ENCODE measurements around the gene CD164L2. TPM values are rescaled to one million over a fixed set of nuclear protein-coding genes. Genes with fewer than 3 reads are reported as not detected.

Gene CD164L2
- polyA plus RNA-seq, 3 donors, result not detected

DNA sequence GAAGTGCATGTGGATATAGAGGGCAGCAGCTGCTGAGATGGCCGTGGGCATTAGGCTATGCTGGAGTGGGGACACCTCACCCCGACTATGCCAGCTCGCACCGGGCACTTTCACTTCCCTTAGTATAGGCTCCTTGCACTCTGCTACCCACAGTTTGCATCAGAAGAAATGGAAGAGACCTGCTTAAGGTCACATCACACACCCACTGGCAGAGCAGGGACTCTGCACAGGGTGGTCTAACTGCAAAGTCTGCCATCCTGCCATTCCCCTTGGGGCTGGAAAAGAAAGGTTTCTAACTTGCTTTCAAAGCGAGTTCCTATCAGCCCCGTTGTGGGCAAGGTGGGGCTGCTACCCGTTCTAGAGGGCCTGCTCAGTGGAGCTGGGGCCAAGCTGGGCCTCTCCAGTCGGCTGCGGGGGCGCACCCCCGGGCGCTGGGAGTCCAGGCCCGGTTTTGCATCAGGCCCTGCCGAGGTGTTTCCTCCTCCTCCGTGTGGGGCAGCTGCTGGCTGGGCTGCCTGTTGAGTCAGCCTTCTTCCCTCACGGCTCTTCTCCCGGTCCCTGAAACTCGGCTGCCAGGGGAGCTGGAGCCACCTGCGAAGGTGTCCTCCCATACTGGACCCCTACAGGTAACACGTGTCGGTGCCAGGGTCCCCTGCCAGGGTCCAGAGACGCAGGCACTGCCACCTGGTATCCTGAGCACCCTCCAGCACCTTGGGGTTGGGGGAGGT is 41.4 kb downstream of the CD164L2 start, which contains the start of gene SYTL1:
Gene SYTL1, plus strand, starts transcription at position 498 of the 728 bp plus-strand sequence. CDS start 3,313 bp downstream, outside the sequence.
- peaks cover 0 to 2% (median 0%) of the 10 kb centered on the region in 3 donors for H3K27me3 Mint-ChIP-seq (ENCODE audit: low read depth in 3 of 3)
- TF ChIP-seq, protein P1, sequence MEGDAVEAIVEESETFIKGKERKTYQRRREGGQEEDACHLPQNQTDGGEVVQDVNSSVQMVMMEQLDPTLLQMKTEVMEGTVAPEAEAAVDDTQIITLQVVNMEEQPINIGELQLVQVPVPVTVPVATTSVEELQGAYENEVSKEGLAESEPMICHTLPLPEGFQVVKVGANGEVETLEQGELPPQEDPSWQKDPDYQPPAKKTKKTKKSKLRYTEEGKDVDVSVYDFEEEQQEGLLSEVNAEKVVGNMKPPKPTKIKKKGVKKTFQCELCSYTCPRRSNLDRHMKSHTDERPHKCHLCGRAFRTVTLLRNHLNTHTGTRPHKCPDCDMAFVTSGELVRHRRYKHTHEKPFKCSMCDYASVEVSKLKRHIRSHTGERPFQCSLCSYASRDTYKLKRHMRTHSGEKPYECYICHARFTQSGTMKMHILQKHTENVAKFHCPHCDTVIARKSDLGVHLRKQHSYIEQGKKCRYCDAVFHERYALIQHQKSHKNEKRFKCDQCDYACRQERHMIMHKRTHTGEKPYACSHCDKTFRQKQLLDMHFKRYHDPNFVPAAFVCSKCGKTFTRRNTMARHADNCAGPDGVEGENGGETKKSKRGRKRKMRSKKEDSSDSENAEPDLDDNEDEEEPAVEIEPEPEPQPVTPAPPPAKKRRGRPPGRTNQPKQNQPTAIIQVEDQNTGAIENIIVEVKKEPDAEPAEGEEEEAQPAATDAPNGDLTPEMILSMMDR (IDR thresholded peaks at IDR 0.05), result no peak
- Histone ChIP-seq H3K27ac (ENCODE audit: low read depth in 1 of 2, low read length in 2 of 2) (peak within 1 kb of the TSS; percentile 80 to 89), H3K9ac (ENCODE audit: insufficient read depth, low read length, poor library complexity, severe bottlenecking) (peak within 1 kb of the TSS; percentile 76), H3K4me1 (ENCODE audit: control insufficient read depth in 1 of 2, insufficient read depth in 2 of 2, low read length in 2 of 2) (peaks cover 44 to 55% of the 10 kb centered on the region in 2 donors), H3K36me3 (replicated peaks in 1 of 2; ENCODE audit: control insufficient read depth in 1 of 2, insufficient read depth in 2 of 2, low read length in 2 of 2) (peaks cover 6 to 19% of the 10 kb centered on the region in 2 donors), H3K79me2 (ENCODE audit: insufficient read depth, low read length) (peaks cover 35% of the 10 kb centered on the region), H4K20me1 (ENCODE audit: insufficient read depth, low read length) (no peaks in the 10 kb centered on the region), H3K4me2 (replicated peaks; ENCODE audit: extremely low read depth, low read length, poor library complexity, severe bottlenecking) (peak within 1 kb of the TSS; percentile 96), H2AFZ (ENCODE audit: insufficient read depth, low read depth, low read length, poor library complexity, severe bottlenecking) (peak within 1 kb of the TSS; percentile 84), H3K4me3 (replicated peaks in 1 of 3; ENCODE audit: low read depth in 2 of 3, low read length in 3 of 3) (peak within 1 kb of the TSS; percentile 39 to 87 (median 52)), H3K27me3 (ENCODE audit: control insufficient read depth in 2 of 2, insufficient read depth in 2 of 2, low read length in 2 of 2) (no peaks in the 10 kb centered on the region), H3K9me3 (replicated peaks in 1 of 2; ENCODE audit: control insufficient read depth in 1 of 2, insufficient read depth in 1 of 2, low read length in 2 of 2) (no peaks in the 10 kb centered on the region)
- peak within 1 kb of the TSS; percentile 66 to 93 (median 84) for H3K27ac Mint-ChIP-seq
- intact Hi-C loops (cut with micrococcal nuclease), result no loop called here
- peaks cover 26 to 28% of the 10 kb centered on the region in 2 donors for H3K36me3 Mint-ChIP-seq
- peak within 1 kb of the TSS; percentile 82 to 96 for H3K4me3 Mint-ChIP-seq
- no peaks in the 10 kb centered on the region for H3K9me3 Mint-ChIP-seq
- WGBS (ENCODE audit: insufficient coverage), result 0% methylated on average over 15 of the region's 22 CpGs
- H3K4me1 Mint-ChIP-seq, result peaks cover 53% of the 10 kb centered on the region
- peak; percentile 60 to 74 (median 66) for DNase-seq

- intact Hi-C loops (cut with micrococcal nuclease), result no loop called here
- no peaks in the 10 kb centered on the region for H3K9me3 Mint-ChIP-seq
Observed at GRCh38 chr1:27339213-27339612, 43.9 kb downstream of the CD164L2 start.

More at GRCh38 chr1:27339213-27339612, 43.9 kb downstream of the CD164L2 start:
- H3K9me3 ChIP-seq (replicated peaks in 1 of 2; ENCODE audit: control insufficient read depth in 1 of 2, insufficient read depth in 1 of 2, low read length in 2 of 2), result no peaks in the 10 kb centered on the region
- H3K36me3 ChIP-seq (replicated peaks in 1 of 2; ENCODE audit: control insufficient read depth in 1 of 2, insufficient read depth in 2 of 2, low read length in 2 of 2), result peaks cover 26 to 27% of the 10 kb centered on the region in 2 donors
- 28% methylated on average over 5 of the region's 5 CpGs for WGBS (ENCODE audit: insufficient coverage)
- TF ChIP-seq, protein P1 (IDR thresholded peaks at IDR 0.05), result no peak
- H4K20me1 ChIP-seq (ENCODE audit: insufficient read depth, low read length), result no peaks in the 10 kb centered on the region
- H2AFZ ChIP-seq (ENCODE audit: insufficient read depth, low read depth, low read length, poor library complexity, severe bottlenecking), result no peak overlapping the region
- no peak overlapping the region for H3K27ac ChIP-seq (ENCODE audit: low read depth in 1 of 2, low read length in 2 of 2)
- H3K79me2 ChIP-seq (ENCODE audit: insufficient read depth, low read length), result peaks cover 22% of the 10 kb centered on the region
- H3K27ac Mint-ChIP-seq, result peak overlapping the region in 5 of 7 donors; percentile 4 to 83 (median 42)
- H3K4me3 Mint-ChIP-seq, result no peak overlapping the region
- H3K9ac ChIP-seq (ENCODE audit: insufficient read depth, low read length, poor library complexity, severe bottlenecking), result no peak overlapping the region
- H3K4me1 Mint-ChIP-seq, result peaks cover 46% of the 10 kb centered on the region
- peaks cover 32 to 37% of the 10 kb centered on the region in 2 donors for H3K36me3 Mint-ChIP-seq
- peaks cover 41 to 49% of the 10 kb centered on the region in 2 donors for H3K4me1 ChIP-seq (ENCODE audit: control insufficient read depth in 1 of 2, insufficient read depth in 2 of 2, low read length in 2 of 2)
- H3K4me2 ChIP-seq (replicated peaks; ENCODE audit: extremely low read depth, low read length, poor library complexity, severe bottlenecking), result no peak overlapping the region
- DNase-seq, result peak in 1 of 3 donors; percentile 29
- peaks cover 1 to 2% (median 2%) of the 10 kb centered on the region in 3 donors for H3K27me3 Mint-ChIP-seq (ENCODE audit: low read depth in 3 of 3)
- H3K4me3 ChIP-seq (replicated peaks in 1 of 3; ENCODE audit: low read depth in 2 of 3, low read length in 3 of 3), result no peak overlapping the region
- H3K27me3 ChIP-seq (ENCODE audit: control insufficient read depth in 2 of 2, insufficient read depth in 2 of 2, low read length in 2 of 2), result no peaks in the 10 kb centered on the region

All from CD14-positive monocyte (primary cell).